GM21737 (cell line): Measurements from ENCODE around the gene DHRS7.

Source experiments
- ATAC-seq: cut with Tn5 transposase; IDR thresholded peaks from one replicate; pipeline ENCODE4 v1.9.1; 2021; ENCODE audit warnings: mild to moderate bottlenecking, moderate library complexity; ENCODE audit not compliant: unreplicated experiment

DHRS7 gene

GRCh38 chr14:60164712-60165546 lies at the start of gene DHRS7:
TSS of gene DHRS7 (minus strand) at chr14:60165398. CDS start at chr14:60165309, 89 bp downstream.
- peak; percentile 93 for ATAC-seq

GRCh38 chr14:60214415-60215126 lies 49.4 kb upstream of the DHRS7 start:
- ATAC-seq = no peak

GRCh38 chr14:60214003-60214402 lies 48.8 kb upstream of the DHRS7 start:
- no peak for ATAC-seq

GRCh38 chr14:60212503-60213371 lies 47.5 kb upstream of the DHRS7 start:
- peak; percentile 86 for ATAC-seq

GRCh38 chr14:60211153-60211552 lies 46.0 kb upstream of the DHRS7 start:
- ATAC-seq = no peak

GRCh38 chr14:60210703-60211102 lies 45.5 kb upstream of the DHRS7 start:
- no peak for ATAC-seq

GRCh38 chr14:60206837-60207533 lies 41.8 kb upstream of the DHRS7 start:
- no peak for ATAC-seq

GRCh38 chr14:60206249-60206670 lies 41.1 kb upstream of the DHRS7 start:
- ATAC-seq = no peak

- ATAC-seq = peak; percentile 47
Observed at GRCh38 chr14:60204843-60205774, 39.9 kb upstream of the DHRS7 start.

GRCh38 chr14:60204104-60204842 lies 39.1 kb upstream of the DHRS7 start:
- ATAC-seq = peak; percentile 80

- no peak for ATAC-seq
Observed at GRCh38 chr14:60199321-60199720, 34.1 kb upstream of the DHRS7 start.

GRCh38 chr14:60197629-60198303 lies 32.6 kb upstream of the DHRS7 start:
- ATAC-seq = no peak

- no peak for ATAC-seq
Observed at GRCh38 chr14:60196291-60196690, 31.1 kb upstream of the DHRS7 start.

GRCh38 chr14:60195179-60195810 lies 30.1 kb upstream of the DHRS7 start:
- ATAC-seq = no peak

- no peak for ATAC-seq
Observed at GRCh38 chr14:60189923-60190840, 25.0 kb upstream of the DHRS7 start.

- no peak for ATAC-seq
Observed at GRCh38 chr14:60188696-60189095, 23.5 kb upstream of the DHRS7 start.

GRCh38 chr14:60188115-60188514 lies 22.9 kb upstream of the DHRS7 start:
- no peak for ATAC-seq
